HG03469 (cell line): ENCODE results near the gene C2orf92.

ENCODE experiments used
- ATAC-seq: cut with Tn5 transposase; IDR thresholded peaks from one replicate; pipeline ENCODE4 v1.9.1; 2021; ENCODE audit warnings: mild to moderate bottlenecking, moderate library complexity, moderate number of reproducible peaks; ENCODE audit not compliant: unreplicated experiment

The C2orf92 gene

GRCh38 chr2:97712693-97713295 lies 43.3 kb downstream of the C2orf92 start:
- ATAC-seq = no peak

GRCh38 chr2:97713296-97714083 lies 44.0 kb downstream of the C2orf92 start, which contains the start of gene ZAP70:
TSS of gene ZAP70 (plus strand) at chr2:97713576. CDS start at chr2:97724037, 10,461 bp downstream.
- no peak for ATAC-seq

GRCh38 chr2:97714084-97714949 lies 44.8 kb downstream of the C2orf92 start:
- ATAC-seq = no peak

- ATAC-seq = no peak
Measured at GRCh38 chr2:97714950-97715652, 45.6 kb downstream of the C2orf92 start.

- no peak for ATAC-seq
Measured at GRCh38 chr2:97715951-97716694, 46.6 kb downstream of the C2orf92 start.

GRCh38 chr2:97716695-97717612 lies 47.4 kb downstream of the C2orf92 start:
- ATAC-seq = no peak

- ATAC-seq = no peak
Measured at GRCh38 chr2:97717613-97717995, 48.1 kb downstream of the C2orf92 start.

GRCh38 chr2:97718051-97718882 lies 48.8 kb downstream of the C2orf92 start:
- no peak for ATAC-seq

- no peak for ATAC-seq
Measured at GRCh38 chr2:97718942-97719341, 49.4 kb downstream of the C2orf92 start.

- ATAC-seq = no peak
Measured at GRCh38 chr2:97719362-97720155, 50.0 kb downstream of the C2orf92 start.

GRCh38 chr2:97720746-97721145 lies 51.2 kb downstream of the C2orf92 start:
- ATAC-seq = no peak

- no peak for ATAC-seq
Measured at GRCh38 chr2:97722227-97722626, 52.7 kb downstream of the C2orf92 start.

GRCh38 chr2:97723156-97724072 lies 53.9 kb downstream of the C2orf92 start:
- ATAC-seq = no peak

GRCh38 chr2:97724073-97724410 lies 54.5 kb downstream of the C2orf92 start:
- ATAC-seq = no peak

GRCh38 chr2:97724501-97724900 lies 55.0 kb downstream of the C2orf92 start:
- ATAC-seq = no peak

- no peak for ATAC-seq
Measured at GRCh38 chr2:97724946-97725688, 55.6 kb downstream of the C2orf92 start.
